NCI-H345 treated with DMSO at 0.1 percent for 48 hours (cell line): ENCODE measurements around the gene GRIA4.

ENCODE experiments used
- DNase-seq: peaks from one replicate; lab custom pipeline; 2025; ENCODE audit not compliant: unreplicated experiment; lab: John Stamatoyannopoulos, UW

Gene GRIA4

DNA sequence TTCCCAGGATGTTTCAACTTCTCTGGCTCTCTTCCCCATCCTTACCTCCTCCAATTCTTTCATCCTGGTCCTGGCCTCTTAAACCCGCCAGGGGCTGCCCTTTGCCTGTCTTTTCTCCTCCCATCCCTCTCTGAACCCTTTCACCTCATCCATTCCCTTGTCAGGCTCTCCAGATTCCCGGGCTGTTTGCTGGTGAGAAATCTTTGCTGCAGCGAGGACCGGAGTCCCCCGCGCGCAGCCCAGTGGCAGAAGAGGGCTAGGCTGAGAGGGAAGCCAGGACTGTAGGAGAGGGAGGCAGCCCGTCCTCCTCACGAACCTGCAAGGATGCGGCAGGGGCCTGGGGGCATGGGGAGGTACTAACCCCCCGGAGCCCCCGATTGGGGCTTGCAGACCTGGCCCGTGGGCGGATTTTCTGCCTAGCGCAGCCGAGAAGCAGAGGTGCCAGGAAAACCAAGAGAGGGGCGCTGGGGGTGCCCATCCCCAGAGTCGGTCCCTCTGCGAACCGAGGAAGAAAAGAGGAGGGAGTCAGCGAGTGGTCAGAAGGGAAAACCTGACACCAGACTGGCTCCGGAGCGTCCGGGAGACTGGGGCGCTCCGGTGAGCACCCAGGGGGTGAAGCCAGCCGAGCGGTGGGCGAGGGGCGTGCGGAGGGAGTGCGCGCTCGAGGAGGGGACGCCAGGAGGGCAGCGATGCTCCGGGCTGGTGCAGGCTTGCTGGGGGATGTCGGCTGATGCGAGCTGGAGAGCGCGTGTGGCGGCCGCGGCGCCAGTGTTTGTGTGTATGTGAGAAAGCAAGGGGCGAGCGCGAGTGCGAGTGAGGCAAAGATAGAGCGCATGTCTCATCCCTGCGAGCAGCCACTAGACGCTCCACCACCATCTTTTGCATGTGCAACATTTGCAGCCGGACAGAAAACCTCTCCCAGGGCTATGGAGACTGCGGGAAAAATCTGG lies at the start of gene GRIA4:
Gene GRIA4 (plus strand): TSS at position 242 of the 950 bp plus-strand sequence. CDS start 925 bp downstream, outside the sequence.
- DNase-seq: peak; percentile 68

DNA sequence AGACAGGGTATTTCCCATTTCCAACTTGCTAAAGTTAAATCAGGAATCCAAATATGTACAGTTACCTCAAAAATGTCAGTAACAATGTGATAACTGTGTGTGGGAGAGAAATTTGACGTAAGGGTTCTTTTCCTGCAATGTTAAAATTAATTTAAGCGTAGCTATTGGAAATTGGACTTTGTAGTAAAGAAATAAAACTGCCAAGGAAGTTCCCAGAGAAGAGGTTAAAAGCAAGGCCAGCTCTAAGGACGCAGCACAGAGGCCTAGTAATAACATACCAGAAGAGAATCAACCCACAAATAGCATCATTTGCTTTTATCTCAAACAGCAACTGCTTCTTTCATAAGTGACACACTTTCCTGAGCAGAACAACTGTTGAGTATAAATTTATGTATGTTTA lies 36.8 kb upstream of the GRIA4 start:
- DNase-seq: no peak

DNA sequence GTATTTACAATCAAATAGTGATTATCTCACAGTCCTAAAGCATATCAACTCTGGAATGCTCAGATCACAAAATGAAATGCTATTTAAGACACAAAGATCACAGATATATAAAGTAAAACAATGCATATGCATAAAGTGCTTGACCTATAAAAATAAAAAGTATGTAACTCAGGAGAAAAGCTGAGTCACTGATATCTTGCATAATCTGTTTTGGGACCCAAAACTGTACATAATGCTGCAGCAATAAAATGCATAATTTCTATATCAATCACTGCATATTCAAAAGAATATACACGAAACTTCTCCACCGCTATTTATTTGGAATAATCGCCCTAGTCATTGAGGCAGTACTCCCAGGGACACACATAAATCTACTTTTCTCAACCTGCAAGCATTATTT lies 34.9 kb upstream of the GRIA4 start:
- no peak for DNase-seq

DNA sequence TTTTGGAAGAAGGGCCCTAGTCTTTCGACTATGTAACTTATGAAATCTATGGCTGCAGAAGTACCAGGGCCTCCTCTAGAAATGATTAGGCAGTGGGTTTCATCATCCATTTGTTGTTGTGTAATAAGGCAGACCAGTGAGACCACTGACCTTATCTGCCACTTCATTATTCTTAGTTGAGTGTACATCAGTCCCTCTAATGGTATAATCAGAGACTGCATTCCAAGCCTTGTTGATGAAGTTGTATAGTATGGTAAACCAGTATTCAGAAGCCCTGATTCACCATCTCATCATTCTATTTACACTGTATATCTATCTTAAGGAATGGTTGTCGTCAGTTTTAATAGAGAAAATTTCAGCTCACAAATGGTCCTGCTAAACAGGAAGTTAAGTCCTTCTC lies 32.2 kb upstream of the GRIA4 start:
- no peak for DNase-seq

DNA sequence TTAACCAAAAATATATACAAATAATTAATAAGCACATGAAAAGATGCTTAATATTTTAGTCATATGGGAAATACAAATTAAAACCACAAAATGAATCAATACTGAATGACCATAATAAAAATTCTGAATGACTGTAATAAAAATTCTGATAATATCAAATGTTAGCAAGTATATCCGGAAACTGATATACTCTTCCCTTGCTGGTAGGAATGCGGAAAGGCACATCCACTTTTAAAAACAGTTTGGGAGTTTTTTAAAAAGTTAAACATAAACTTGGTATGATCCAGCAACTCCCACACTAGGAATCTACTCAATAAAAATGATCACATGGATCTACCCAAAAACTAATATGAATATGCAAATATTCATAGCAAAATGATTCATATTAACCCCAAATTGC lies 30.8 kb upstream of the GRIA4 start:
- no peak for DNase-seq

- DNase-seq: no peak
Observed at GRCh38 chr11:105582497-105582896, 27.4 kb upstream of the GRIA4 start.

DNA sequence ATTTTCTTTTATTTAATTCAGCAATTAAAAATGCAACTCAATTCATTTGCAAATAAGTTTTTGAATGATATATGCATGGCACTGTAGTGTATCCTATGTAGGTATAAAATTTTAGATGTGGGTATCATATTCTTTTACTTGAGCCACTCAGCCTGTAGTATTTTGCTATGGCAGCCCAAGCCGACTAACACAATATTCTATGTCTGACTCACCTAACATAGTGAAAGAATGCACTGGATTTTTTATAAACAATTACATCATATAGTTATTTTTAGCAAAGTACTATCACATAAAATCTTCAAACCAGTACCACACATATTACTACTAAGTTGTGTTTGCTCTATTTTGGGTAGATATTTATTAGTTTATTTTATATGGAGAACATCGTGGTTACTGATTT lies 21.9 kb upstream of the GRIA4 start:
- no peak for DNase-seq

GRCh38 chr11:105589346-105589745 lies 20.5 kb upstream of the GRIA4 start:
- no peak for DNase-seq

DNA sequence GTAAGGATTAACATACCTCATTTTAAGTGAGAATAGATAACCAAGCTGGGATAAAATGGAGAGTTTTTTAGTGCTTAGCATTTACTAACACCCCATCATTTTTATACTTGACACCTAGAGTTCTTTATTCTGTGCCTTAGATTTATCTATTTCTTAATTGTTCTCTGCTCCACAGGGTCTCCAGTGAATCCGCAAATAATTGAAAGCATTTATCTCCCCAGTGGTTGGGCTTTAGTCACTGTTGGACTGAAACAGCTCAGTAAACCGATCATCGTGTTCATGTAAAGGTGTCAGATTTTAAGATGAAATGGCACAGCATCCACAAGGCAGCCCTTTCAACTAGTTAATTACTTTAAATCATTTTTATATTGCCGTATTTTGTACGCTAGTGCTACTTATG lies 17.8 kb upstream of the GRIA4 start:
- DNase-seq: no peak

- no peak for DNase-seq
Observed at GRCh38 chr11:105598371-105598770, 11.5 kb upstream of the GRIA4 start.

GRCh38 chr11:105603156-105603555 lies 6.7 kb upstream of the GRIA4 start:
- DNase-seq: no peak

GRCh38 chr11:105609341-105609781 lies 512 bp upstream of the GRIA4 start:
- peak; percentile 50 for DNase-seq

DNA sequence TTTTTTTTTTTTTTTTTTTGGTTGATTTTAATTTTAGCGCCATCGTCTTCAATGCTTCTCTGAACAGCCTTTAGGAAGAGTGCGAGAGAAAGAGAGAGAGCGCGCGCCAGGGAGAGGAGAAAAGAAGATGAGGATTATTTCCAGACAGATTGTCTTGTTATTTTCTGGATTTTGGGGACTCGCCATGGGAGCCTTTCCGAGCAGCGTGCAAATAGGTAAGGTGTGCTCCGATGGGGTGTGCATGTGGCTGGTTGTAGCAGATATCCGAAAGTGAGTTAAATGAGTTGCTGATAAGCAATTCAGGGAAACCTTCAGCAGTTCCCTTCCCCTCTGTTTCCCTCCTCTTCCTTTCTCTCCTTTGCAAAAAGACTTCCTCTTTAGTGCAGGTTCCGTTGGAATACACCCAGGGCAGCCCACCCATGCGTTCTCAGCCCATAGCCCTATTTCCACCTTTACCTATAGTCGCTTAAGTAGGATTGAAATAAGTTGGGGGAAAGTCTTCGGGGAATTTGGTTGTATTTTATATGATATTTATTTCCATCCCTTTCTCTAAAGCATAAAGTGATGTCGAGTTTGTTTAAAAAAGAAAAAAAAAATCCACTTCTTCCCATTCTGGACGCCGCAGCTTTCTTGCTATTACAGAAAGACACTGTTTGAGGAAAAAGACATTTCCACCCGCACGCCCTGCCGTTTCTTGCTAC lies 1.1 kb downstream of the GRIA4 start:
- no peak for DNase-seq

- DNase-seq: no peak
Observed at GRCh38 chr11:105611572-105612441, 1.9 kb downstream of the GRIA4 start.

DNA sequence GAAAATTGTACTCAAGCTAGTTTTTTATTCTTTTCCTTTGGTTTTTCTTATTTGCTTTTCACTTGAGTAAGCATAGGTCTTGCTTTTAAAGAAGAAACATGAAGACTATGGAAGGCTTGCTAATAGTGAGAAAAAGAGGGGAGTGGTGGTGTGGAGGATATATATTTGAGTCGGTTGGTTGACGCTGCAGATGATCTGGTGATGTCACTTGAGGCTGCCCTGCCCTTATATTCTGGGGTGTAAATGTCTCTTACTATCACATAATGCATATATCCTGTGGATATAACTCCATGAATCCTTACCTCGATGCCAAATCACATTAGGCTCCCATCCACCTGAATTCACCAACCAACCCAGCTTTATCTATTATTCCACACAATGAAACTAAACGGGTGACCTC lies 2.9 kb downstream of the GRIA4 start:
- no peak for DNase-seq

DNA sequence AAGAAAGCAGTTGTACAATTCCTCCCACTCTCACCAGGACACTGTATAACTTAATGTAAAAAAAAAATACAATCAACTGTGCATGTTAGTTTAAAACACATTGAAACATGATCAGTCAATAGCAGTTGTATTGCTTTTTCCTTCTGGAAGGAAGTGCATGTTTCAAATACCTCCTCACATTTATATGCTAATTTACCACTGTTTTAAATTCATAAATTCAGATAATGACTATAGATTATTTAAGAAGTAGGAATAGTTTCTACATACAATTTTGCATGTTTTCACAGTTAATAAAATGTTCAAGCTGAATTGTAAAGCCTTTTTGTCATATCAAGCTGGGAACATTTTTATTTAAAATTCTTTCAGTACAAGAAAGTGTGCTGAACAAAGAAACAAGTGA lies 3.3 kb downstream of the GRIA4 start:
- no peak for DNase-seq

GRCh38 chr11:105618343-105618955 lies 8.6 kb downstream of the GRIA4 start:
- no peak for DNase-seq

- no peak for DNase-seq
Observed at GRCh38 chr11:105619556-105619955, 9.7 kb downstream of the GRIA4 start.

GRCh38 chr11:105622016-105622415 lies 12.1 kb downstream of the GRIA4 start:
- no peak for DNase-seq

GRCh38 chr11:105632316-105632715 lies 22.4 kb downstream of the GRIA4 start:
- DNase-seq: no peak

- DNase-seq: no peak
Observed at GRCh38 chr11:105635466-105635865, 25.6 kb downstream of the GRIA4 start.
